Breast epithelium (tissue), 4 donors: Measurements from ENCODE around the gene SLA2. TPM values are rescaled to one million over a fixed set of nuclear protein-coding genes. Genes with fewer than 3 reads are reported as not detected.

ENCODE experiments used
- DNase-seq, 2 donors: peaks; one replicate each; pipeline ENCODE4 v3.0.0-alpha.2; 2019; ENCODE audit warnings: low spot score in 2 of 2
- H3K27ac ChIP-seq, 2 donors: fragments of 200-600 bp; sonication (generic) in 1 of 2; one replicate each; pipeline ENCODE4 v1.5.1; 2016 to 2019; ENCODE audit warnings: mild to moderate bottlenecking in 1 of 2
- H3K27me3 ChIP-seq, 2 donors: fragments of 200-600 bp; sonication (generic) in 1 of 2; one replicate each; pipeline versions ENCODE4 v1.5.1 to v1.6.0; 2017 to 2019; ENCODE audit warnings: control low read depth in 1 of 2, mild to moderate bottlenecking in 1 of 2
- H3K36me3 ChIP-seq: fragments of 200-600 bp; one replicate; pipeline ENCODE4 v1.5.1; 2019
- H3K4me1 ChIP-seq, 2 donors: fragments of 200-600 bp; sonication (generic); one replicate each; pipeline ENCODE4 v1.5.1; 2016 to 2019; ENCODE audit warnings: control low read depth in 1 of 2
- H3K4me3 ChIP-seq, 3 donors: fragments of 200-600 bp; sonication (generic); 1 replicate in 2 of 3; 2 replicates in 1 of 3; pipeline ENCODE4 v1.5.1; 2016 to 2019; ENCODE audit warnings: mild to moderate bottlenecking in 3 of 3, moderate library complexity in 2 of 3
- H3K9me3 ChIP-seq, 2 donors: fragments of 200-600 bp; sonication (generic) in 1 of 2; one replicate each; pipeline ENCODE4 v1.5.1; 2016 to 2019; ENCODE audit warnings: control low read depth in 1 of 2
- CTCF ChIP-seq, 3 donors: fragments of 450-650 bp; IDR thresholded peaks; one replicate each; pipeline ENCODE4 v1.5.1; 2016 to 2017; ENCODE audit warnings: antibody characterized with exemption in 3 of 3, mild to moderate bottlenecking in 3 of 3, moderate library complexity in 3 of 3
- POLR2A ChIP-seq: fragments of 450-650 bp; IDR thresholded peaks from one replicate; pipeline ENCODE4 v1.6.1; 2016; ENCODE audit warnings: antibody characterized with exemption, mild to moderate bottlenecking, moderate library complexity
- POLR2AphosphoS5 ChIP-seq, 3 donors: sonication (generic); formaldehyde crosslinking; IDR thresholded peaks; one replicate each; pipeline ENCODE4 v1.6.1; 2017; ENCODE audit warnings: antibody characterized with exemption in 3 of 3
- intact Hi-C: fragments of 100-400 bp; cut with DNase I; formaldehyde crosslinking; loops from one replicate; pipeline ENCODE4 v1.15.1; 2023; ENCODE audit warnings: low total_unique reads
- total RNA-seq, 3 donors: library from RNA; depleted of rRNA; stranded (reverse); fragments of >200 nt; gene quantifications; one replicate each; pipeline ENCODE4 v1.1.0, GENCODE V29; 2016

Gene SLA2
- total RNA-seq, 3 donors from 2014 or later, result 0.64 to 1.6 (median 0.66) TPM

- Histone ChIP-seq H3K27me3 (no peaks in the 10 kb centered on the region), H3K4me3 (no peak overlapping the region), H3K9me3 (no peaks in the 10 kb centered on the region), H3K27ac (no peak overlapping the region), H3K4me1 (peaks cover 0 to 7% of the 10 kb centered on the region in 2 donors), H3K36me3 (no peaks in the 10 kb centered on the region)
- intact Hi-C loops, result no loop called here
- TF ChIP-seq POLR2A (no peak), CTCF (IDR thresholded peaks at IDR 0.05) (no peak), POLR2AphosphoS5 (IDR thresholded peaks at IDR 0.05) (no peak)
- DNase-seq, result no peak
Observed at GRCh38 chr20:36579996-36580545, 65.9 kb downstream of the SLA2 start.

GRCh38 chr20:36578356-36579041 lies 67.5 kb downstream of the SLA2 start:
- Histone ChIP-seq H3K36me3 (no peaks in the 10 kb centered on the region), H3K27ac (no peak overlapping the region), H3K4me3 (no peak overlapping the region), H3K4me1 (peaks cover 0 to 10% of the 10 kb centered on the region in 2 donors), H3K9me3 (no peaks in the 10 kb centered on the region), H3K27me3 (no peaks in the 10 kb centered on the region)
- TF ChIP-seq POLR2A (no peak), POLR2AphosphoS5 (IDR thresholded peaks at IDR 0.05) (no peak), CTCF (IDR thresholded peaks at IDR 0.05) (no peak)
- DNase-seq, result no peak
- intact Hi-C loops, result no loop called here

- Histone ChIP-seq H3K4me3 (no peak overlapping the region), H3K36me3 (no peaks in the 10 kb centered on the region), H3K9me3 (no peaks in the 10 kb centered on the region), H3K27me3 (no peaks in the 10 kb centered on the region), H3K4me1 (peaks cover 0 to 10% of the 10 kb centered on the region in 2 donors), H3K27ac (no peak overlapping the region)
- no peak for TF ChIP-seq POLR2AphosphoS5 (IDR thresholded peaks at IDR 0.05)
- TF ChIP-seq POLR2A, result no peak
- TF ChIP-seq CTCF (IDR thresholded peaks at IDR 0.05), result no peak
- no peak for DNase-seq
- intact Hi-C loops, result no loop called here
Observed at GRCh38 chr20:36576081-36576445, 69.9 kb downstream of the SLA2 start.

GRCh38 chr20:36574366-36575135 lies 71.4 kb downstream of the SLA2 start:
- TF ChIP-seq POLR2AphosphoS5 (IDR thresholded peaks at IDR 0.05) (peak in 1 of 3 donors; percentile 17), CTCF (IDR thresholded peaks at IDR 0.05) (no peak)
- H3K27ac ChIP-seq, result peak overlapping the region; percentile 94 to 95
- H3K9me3 ChIP-seq, result no peaks in the 10 kb centered on the region
- peak; percentile 45 to 60 for DNase-seq
- peaks cover 0 to 10% of the 10 kb centered on the region in 2 donors for H3K4me1 ChIP-seq
- intact Hi-C loops, result no loop called here
- H3K4me3 ChIP-seq, result peak overlapping the region; percentile 83 to 86 (median 84)
- no peaks in the 10 kb centered on the region for H3K27me3 ChIP-seq
- no peaks in the 10 kb centered on the region for H3K36me3 ChIP-seq
